ENCODE data around the gene TALDO1.

The TALDO1 gene

DNA sequence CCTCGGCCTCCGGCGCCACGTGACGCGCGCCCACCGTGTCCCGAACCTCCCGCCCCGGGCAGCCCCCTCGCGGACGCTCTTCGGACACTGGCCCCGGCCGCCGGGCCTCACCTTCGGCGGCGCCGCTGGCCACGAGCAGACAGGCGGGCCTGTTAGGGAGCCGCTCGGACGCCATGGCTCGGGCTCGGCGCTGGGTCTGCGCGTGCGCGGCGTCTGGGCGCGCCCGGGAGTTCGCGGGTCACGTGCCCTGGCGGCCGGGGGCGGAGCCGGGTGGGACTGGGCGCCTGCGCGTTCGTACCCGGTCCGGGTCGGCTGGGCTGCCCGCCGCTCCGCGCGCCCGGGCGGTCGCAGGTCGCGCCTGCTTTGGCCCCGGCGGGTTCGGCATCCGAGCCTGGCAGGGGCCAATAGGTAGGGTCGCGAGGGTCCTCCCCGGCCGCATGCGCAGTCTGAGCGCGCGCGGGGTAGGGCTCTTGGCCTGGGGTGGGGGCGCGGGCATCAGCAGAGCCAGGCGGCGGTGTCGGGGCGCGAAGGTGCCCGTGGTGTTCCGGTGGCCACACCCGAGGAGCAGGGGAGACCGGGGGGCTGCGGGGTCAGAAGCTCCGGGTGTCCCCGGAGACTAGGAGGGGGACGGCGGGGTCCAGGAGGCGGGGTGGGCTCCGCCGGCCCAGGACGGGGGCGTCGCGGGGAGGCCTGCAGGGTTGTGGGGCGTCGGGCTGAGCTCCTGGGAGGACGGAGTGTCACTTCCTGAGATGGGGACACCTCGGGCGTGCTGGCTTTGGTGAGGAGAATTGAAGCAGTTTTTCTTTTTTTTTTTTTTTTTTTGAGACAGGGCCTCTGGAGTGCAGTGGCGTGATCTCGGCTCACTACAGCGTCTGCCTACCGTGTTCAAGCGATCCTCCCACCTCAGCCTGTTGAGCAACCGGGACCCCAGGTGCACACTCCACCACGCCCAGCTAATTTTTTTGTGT, 30.3 kb downstream of the TALDO1 start, which contains the start of gene GATD1:
TSS of gene GATD1 (minus strand) at position 200 of the 968 bp plus-strand sequence. CDS start at position 175, 25 bp downstream.
- Histone ChIP-seq H2AFZ (ENCODE audit: low read length) (peak within 1 kb of the TSS; percentile 85), H3K36me3 (ENCODE audit: insufficient read depth, low read length) (no peaks in the 10 kb centered on the region), H3K27me3 (ENCODE audit: insufficient read depth, low read length, poor library complexity, severe bottlenecking) (no peaks in the 10 kb centered on the region), H3K9ac (ENCODE audit: low read depth, low read length, poor library complexity, severe bottlenecking) (peak within 1 kb of the TSS; percentile 96), H3K4me2 (ENCODE audit: low read depth, low read length, poor library complexity, severe bottlenecking) (peak within 1 kb of the TSS; percentile 83), H3K4me3 (ENCODE audit: low read length, poor library complexity, severe bottlenecking) (peak within 1 kb of the TSS; percentile 89), H3K9me2 (replicated peaks; ENCODE audit: low read depth, low read length) (no peaks in the 10 kb centered on the region), H3K4me1 (ENCODE audit: insufficient read depth, low read length, poor library complexity, severe bottlenecking) (peaks cover 23% of the 10 kb centered on the region), H3F3A (ENCODE audit: low read depth) (no peaks in the 10 kb centered on the region), H4K20me1 (ENCODE audit: insufficient read depth, low read length, poor library complexity, severe bottlenecking) (peaks cover 41% of the 10 kb centered on the region), H3K9me3 (ENCODE audit: insufficient read depth, low read depth, low read length) (no peaks in the 10 kb centered on the region), H3K79me2 (ENCODE audit: insufficient read depth, low read length) (peaks cover 61% of the 10 kb centered on the region)
- TF ChIP-seq EZH2phosphoT487 (IDR thresholded peaks at IDR 0.05; ENCODE audit: borderline replicate concordance): no peak
- TF ChIP-seq CTCF (conservative IDR thresholded peaks at IDR 0.05; ENCODE audit: low read length): no peak

DNA sequence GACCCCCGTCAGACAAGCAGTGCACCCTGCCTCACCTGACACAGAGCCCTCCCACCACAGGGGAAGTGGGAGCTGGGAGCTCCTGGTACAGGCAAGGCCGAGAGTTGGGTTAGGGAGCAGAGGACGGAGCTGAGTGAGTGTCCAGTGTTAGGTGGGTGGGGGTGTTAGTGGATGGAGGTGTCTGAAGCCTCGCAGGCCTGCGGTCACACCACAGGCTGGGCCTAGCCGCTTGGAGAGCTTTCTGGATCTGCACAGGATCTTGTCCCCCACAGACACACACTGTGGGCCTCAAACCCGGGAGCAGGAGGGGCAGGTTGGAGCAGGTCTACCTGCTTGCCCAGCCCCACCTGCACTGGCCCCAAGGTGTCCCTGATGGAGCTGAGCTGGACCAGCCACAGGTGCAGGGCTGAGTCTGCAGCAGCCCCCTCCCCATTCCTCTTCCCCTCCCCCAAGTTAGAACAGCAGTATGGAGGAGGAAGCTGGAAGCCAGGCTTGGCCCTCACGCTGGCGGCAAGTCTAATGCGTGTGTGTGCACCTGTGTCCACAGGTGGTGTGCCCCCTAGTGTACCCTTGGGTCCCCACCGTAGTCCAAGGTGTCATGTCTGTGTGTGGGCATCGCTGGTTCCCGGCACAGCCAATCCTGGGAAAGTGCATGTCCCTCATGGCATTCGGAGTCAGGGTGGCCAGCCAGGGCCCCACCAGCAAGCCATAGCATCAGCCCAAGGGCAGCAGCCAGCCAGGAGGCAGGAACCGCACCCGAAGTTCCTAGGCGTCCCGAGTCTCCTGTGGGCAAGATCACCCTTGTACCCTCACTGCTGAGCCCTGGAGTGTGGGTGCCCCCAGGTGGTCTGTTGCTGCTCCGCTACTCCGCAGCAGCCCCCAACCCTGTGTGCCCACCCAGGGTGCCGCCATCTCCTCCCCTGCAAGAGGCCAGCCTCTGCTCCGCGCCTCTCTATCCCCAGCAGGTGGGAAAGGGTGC, 32.0 kb downstream of the TALDO1 start:
- no peak overlapping the region for H3K9ac ChIP-seq (ENCODE audit: low read depth, low read length, poor library complexity, severe bottlenecking)

More for the DNA sequence above, 32.0 kb downstream of the TALDO1 start:
- H2AFZ ChIP-seq (ENCODE audit: low read length): no peak overlapping the region
- H3K79me2 ChIP-seq (ENCODE audit: insufficient read depth, low read length): peaks cover 46% of the 10 kb centered on the region
- no peak for TF ChIP-seq EZH2phosphoT487 (IDR thresholded peaks at IDR 0.05; ENCODE audit: borderline replicate concordance)
- no peak for TF ChIP-seq CTCF (conservative IDR thresholded peaks at IDR 0.05; ENCODE audit: low read length)
- H3F3A ChIP-seq (ENCODE audit: low read depth): no peaks in the 10 kb centered on the region
- no peaks in the 10 kb centered on the region for H3K9me2 ChIP-seq (replicated peaks; ENCODE audit: low read depth, low read length)
- H3K4me3 ChIP-seq (ENCODE audit: low read length, poor library complexity, severe bottlenecking): no peak overlapping the region
- H3K9me3 ChIP-seq (ENCODE audit: insufficient read depth, low read depth, low read length): no peaks in the 10 kb centered on the region
- peaks cover 23% of the 10 kb centered on the region for H3K4me1 ChIP-seq (ENCODE audit: insufficient read depth, low read length, poor library complexity, severe bottlenecking)
- H3K4me2 ChIP-seq (ENCODE audit: low read depth, low read length, poor library complexity, severe bottlenecking): peak overlapping the region; percentile 79
- no peaks in the 10 kb centered on the region for H3K27me3 ChIP-seq (ENCODE audit: insufficient read depth, low read length, poor library complexity, severe bottlenecking)
- peaks cover 32% of the 10 kb centered on the region for H4K20me1 ChIP-seq (ENCODE audit: insufficient read depth, low read length, poor library complexity, severe bottlenecking)
- no peaks in the 10 kb centered on the region for H3K36me3 ChIP-seq (ENCODE audit: insufficient read depth, low read length)

All from Loucy (cell line).